Measurements from ENCODE around the gene SYT12. TPM values are rescaled to one million over a fixed set of nuclear protein-coding genes. Genes with fewer than 3 reads are reported as not detected.

Gene SYT12
- total RNA-seq, 1 experiment from 2014 or later, result 4.3 TPM

GRCh38 chr11:66978717-66979116 is 44.2 kb upstream of the SYT12 start:
- RAD21 ChIA-PET (ENCODE audit: low non-redundant PET in 1 of 2, low total read pairs in 2 of 2, uncharacterized antibody in 2 of 2, unreplicated experiment in 2 of 2), result no interaction called here
- DNase-seq (ENCODE audit: low read depth, low spot score) (no peak), ATAC-seq (no peak)
- POLR2A ChIA-PET, result no interaction called here
- intact Hi-C loops (cut with micrococcal nuclease), result loop anchor here (5.0 kb wide), 1 partner anchor 136 kb away; the partner anchor contains the start of gene RCE1
- Histone ChIP-seq H3K79me2 (ENCODE audit: insufficient read depth, low read length) (no peaks in the 10 kb centered on the region), H3K9me2 (ENCODE audit: insufficient read depth) (no peaks in the 10 kb centered on the region), H3K4me3 (replicated peaks in 1 of 2; ENCODE audit: low read depth in 1 of 2, low read length in 2 of 2) (no peak overlapping the region), H3K36me3 (ENCODE audit: control insufficient read depth in 1 of 2, insufficient read depth in 2 of 2, low read length in 2 of 2) (no peaks in the 10 kb centered on the region), H3K27ac (ENCODE audit: low read depth, low read length) (no peak overlapping the region), H3K27me3 (ENCODE audit: insufficient read depth, low read length) (no peaks in the 10 kb centered on the region), H3K4me2 (ENCODE audit: low read length) (no peak overlapping the region), H3K9me3 (ENCODE audit: control insufficient read depth in 1 of 2, insufficient read depth in 1 of 2, low read depth in 1 of 2, low read length in 2 of 2) (peaks cover 0 to 4% of the 10 kb centered on the region in 2 experiments; a peak in 1 of 4 replicates), H4K20me1 (ENCODE audit: insufficient read depth) (no peaks in the 10 kb centered on the region), H2AFZ (ENCODE audit: low read depth, low read length, poor library complexity, severe bottlenecking) (no peak overlapping the region), H3K4me1 (ENCODE audit: control insufficient read depth in 1 of 2, insufficient read depth in 2 of 2, low read length in 2 of 2) (peaks cover 27 to 55% of the 10 kb centered on the region in 2 experiments), H3K9ac (ENCODE audit: low read length) (no peak overlapping the region)
- no TSS peak for BruUV-seq (replicated peaks)
- CTCF ChIA-PET, result interaction anchor here (1.8 kb wide), 1 partner anchor 43 kb away, joined by 4 read pairs; no protein-coding TSS in a partner anchor
- no peak for TF ChIP-seq SRF (IDR thresholded peaks at IDR 0.05; ENCODE audit: low read depth)
- peak; percentile 31; the same call in 1 of the 2 replicates for TF ChIP-seq ZFX (IDR thresholded peaks at IDR 0.05)
- TF ChIP-seq REST (IDR thresholded peaks at IDR 0.05; ENCODE audit: low read depth), result no peak
- no peak for TF ChIP-seq ATF3 (IDR thresholded peaks at IDR 0.05)
